DMS 273 (cell line): ENCODE data around the gene KCTD10.
A peak's percentile ranks its signal among the peaks of the same experiment; 100 is the strongest.

Source experiments
- DNase-seq: peaks from one replicate; lab custom pipeline; 2025; ENCODE audit not compliant: unreplicated experiment; lab: John Stamatoyannopoulos, UW

The KCTD10 gene, protein sequence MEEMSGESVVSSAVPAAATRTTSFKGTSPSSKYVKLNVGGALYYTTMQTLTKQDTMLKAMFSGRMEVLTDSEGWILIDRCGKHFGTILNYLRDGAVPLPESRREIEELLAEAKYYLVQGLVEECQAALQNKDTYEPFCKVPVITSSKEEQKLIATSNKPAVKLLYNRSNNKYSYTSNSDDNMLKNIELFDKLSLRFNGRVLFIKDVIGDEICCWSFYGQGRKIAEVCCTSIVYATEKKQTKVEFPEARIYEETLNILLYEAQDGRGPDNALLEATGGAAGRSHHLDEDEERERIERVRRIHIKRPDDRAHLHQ

GRCh38 chr12:109477185-109477962 is at the start of gene KCTD10, which contains the start of gene UBE3B:
Gene KCTD10 (minus strand): TSS chr12:109477300. CDS start chr12:109477262, 38 bp downstream.
Gene UBE3B (plus strand): TSS chr12:109477634. CDS start chr12:109483552, 5,918 bp downstream.
- peak; percentile 94 for DNase-seq

DNA sequence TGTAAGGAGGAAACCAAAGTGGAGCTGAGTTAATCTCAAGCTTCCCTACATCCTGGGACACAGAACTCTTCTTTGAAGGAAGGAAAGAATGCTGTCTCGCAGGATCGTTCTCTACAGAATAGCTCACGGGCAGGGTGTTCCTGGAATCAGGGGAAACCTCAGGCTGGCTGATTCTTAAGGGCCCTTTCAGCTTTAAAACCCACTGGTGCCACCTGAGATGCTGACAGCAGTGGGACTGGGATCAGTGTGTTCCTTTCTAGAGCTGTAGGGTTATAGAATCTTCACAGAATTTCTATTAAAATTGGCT is 48.1 kb upstream of the KCTD10 start:
- no peak for DNase-seq

DNA sequence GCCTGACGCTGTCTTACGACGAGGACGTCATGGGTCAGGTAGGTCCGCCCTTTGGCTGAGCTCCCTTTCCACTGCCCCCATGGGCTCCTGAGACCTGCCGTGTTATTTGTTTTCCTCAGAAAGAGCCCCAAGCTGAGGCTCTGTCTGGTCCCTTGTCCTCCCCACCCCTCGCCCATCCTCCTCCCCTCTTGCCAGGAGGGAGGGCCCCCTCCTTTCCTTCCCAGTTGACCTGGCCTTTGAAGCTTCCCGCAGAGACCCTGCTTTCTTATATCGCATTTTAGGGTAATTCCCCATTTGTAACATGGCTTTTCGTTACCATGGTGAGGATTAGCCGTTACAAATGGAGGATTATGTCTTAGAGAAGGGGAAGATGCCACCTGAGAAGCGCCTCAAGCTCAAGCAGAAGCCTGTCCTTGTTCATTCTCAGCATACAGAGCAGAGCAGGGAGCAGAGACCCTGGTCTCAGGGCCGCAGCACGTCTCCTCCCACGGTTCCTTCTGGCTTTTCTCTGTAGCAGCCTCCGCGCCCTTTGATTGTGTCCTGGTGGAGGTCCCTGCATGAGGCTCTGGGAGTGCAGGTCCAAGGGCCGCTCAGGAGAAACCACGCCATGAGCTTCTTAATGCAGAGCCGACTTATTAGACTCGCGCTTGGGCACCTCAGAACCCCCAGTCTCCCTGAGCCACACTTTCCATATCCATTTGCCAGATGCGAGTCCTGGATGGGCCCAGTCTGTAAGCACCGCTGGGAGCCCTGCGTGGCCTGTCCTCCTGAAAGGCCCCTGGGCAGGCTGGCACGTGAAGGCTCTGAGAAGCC is 47.6 kb upstream of the KCTD10 start:
- no peak for DNase-seq

GRCh38 chr12:109523504-109523903 is 46.4 kb upstream of the KCTD10 start:
- no peak for DNase-seq

DNA sequence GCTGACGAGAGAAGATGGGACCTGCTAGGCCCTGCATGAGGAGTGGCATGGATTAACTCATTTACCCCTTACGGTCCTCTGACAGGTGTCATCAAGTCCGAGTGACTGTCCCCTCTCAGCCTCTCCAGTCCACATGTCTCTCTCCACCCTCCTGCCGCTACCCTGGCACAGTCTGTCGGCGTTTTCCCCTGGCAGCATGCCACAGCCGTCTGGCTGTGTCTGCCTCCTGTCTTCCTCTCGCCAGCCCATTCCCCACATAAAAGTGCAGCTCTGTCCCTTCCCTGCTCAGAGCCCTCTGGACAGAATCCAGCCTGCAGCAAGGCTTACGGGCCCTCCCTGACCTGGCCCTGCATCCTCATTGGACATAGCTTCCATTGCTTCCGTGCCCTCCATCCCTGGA is 46.0 kb upstream of the KCTD10 start:
- DNase-seq, result peak; percentile 86

DNA sequence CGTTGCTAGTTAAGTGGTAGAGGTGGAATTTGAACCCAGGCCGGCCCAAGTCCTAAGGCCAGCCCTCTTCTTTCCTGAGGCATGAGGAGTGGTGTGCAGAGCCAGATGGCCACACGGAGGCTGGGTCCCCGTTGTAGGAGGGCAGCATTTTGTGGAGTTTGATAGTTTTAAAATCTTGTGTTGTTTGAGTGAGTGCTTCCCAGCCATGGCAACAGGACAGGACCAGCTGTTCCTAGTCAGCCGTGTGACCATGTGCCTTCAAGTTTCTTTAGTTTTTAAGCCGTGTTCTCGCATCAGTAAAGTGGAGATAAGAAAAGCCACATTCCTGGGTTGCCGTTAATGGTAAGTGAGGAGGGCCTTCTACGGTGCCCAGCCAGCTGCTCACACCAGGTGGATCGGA is 44.7 kb upstream of the KCTD10 start:
- peak; percentile 67 for DNase-seq

- DNase-seq, result no peak
Measured at GRCh38 chr12:109519787-109520186, 42.7 kb upstream of the KCTD10 start.

DNA sequence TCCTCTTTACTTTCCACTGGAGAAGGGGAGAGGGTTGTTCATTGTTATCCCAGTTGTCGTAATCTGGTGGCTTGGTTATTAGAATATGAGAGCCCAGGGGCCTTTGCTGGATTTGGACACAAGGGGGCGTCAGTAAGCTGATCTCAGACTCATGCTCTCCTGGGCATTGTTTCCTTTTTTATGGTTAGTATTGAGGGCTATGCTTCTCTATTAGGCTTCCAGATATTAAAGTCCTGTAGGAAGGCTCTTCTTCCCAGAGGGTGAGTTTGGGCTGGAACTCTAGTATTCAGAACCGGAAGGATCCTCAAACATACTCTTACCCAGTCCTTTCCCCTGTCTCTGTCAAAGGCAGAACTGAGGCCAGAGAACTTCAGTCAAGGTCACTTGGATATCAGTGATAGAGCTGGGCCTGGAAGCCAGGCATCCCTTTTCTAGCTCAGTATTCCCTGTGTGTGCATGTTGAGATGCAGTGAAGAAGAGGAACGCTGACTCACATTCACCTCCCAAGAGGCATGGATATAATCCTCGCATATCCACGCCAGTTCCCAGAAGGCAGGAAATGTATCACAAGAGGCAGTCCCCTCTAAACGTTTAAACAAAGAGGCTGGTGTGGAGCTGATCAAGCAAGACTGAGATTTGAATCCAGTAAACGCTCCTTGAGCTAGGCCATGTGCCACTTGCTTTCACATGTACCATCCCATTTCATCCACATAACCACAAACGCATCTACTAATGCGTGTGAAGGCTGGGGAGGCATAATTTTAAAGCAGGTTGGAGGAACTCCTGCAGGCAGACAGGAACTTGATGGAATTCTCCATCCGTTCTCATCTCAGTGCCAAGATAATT is 41.9 kb upstream of the KCTD10 start:
- peak; percentile 76 for DNase-seq

DNA sequence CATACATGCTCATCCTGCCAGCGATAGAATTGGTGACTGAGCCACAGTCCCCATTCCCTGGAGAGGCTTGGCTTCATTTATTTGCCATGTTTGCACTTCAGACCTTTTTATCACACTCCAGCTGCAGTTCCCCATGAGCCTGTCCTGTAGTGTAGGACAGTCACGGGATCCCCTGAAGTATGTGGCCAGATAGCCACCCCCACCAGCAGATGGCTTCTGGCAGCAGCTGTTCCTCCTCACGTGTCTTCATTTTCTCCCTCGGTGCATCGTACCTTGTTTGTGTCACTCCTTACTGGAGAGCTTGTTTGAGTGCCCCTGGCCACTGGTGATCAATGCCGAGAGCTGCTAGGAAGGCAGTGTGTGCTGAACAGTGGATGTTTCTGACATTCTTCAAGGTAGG is 40.5 kb upstream of the KCTD10 start:
- DNase-seq, result peak; percentile 53

- no peak for DNase-seq
Measured at GRCh38 chr12:109513977-109514376, 36.9 kb upstream of the KCTD10 start.

- DNase-seq, result peak; percentile 9
Measured at GRCh38 chr12:109513051-109513450, 36.0 kb upstream of the KCTD10 start.

- no peak for DNase-seq
Measured at GRCh38 chr12:109512608-109513007, 35.5 kb upstream of the KCTD10 start.

- no peak for DNase-seq
Measured at GRCh38 chr12:109510196-109510595, 33.1 kb upstream of the KCTD10 start.

DNA sequence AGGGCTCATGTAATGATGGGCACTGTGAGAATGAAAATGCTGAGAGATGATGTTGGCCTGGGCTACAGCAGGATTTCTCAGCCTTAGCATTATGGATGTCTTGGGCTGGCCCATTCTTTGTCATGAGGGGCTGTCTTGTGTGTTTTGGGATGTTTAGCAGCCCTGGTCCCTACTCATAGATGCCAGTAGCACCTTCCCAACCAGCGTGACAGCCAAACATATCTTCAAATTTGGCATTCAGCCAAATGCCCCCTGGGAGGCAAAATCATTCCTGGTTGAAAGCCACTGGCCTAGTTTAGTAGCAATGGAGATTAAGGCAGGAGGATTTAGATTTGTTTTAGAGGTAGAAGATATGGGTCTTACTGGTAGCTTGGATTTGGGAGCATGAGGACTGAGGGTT is 27.0 kb upstream of the KCTD10 start:
- DNase-seq, result no peak

GRCh38 chr12:109503611-109504010 is 26.5 kb upstream of the KCTD10 start:
- no peak for DNase-seq

GRCh38 chr12:109502332-109502731 is 25.2 kb upstream of the KCTD10 start:
- DNase-seq, result no peak

- DNase-seq, result no peak
Measured at GRCh38 chr12:109501299-109501698, 24.2 kb upstream of the KCTD10 start.

DNA sequence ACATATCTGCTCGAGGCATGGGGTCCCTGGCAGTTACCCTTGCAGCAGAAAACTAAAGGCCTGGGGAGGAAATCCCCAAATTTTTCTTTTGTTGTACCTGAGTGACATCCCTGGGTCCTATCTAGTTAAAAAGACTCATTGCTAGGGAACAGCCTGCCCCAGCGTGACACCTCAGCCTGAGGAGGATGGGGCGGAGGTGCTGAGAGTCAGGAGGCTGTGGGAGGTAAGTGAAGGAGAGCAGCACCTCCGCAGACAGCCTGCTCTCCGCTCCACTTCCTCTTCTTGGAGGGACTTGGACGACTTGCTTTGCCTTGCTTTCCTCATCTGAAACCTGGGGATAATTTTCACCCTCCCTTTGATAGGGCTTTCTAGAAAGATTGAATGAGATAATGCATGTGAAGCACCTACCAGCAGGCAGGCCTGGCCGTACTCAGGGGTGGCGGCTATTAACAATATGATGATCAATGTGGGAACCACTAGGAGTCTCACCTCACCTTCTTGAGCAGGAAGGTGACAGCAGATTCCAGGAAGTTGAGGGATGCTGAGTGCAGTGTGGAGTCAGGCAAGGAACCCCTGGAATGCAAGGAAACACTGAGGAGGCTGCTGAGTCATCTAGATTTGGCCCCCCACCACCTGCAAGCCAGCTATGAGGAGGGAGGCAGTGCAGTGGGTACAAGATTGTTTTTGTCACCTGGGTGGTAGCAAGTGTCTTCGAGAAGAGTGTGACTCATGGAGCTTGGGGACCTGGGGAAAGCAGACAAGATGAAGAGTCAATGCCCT is 23.5 kb upstream of the KCTD10 start:
- no peak for DNase-seq

DNA sequence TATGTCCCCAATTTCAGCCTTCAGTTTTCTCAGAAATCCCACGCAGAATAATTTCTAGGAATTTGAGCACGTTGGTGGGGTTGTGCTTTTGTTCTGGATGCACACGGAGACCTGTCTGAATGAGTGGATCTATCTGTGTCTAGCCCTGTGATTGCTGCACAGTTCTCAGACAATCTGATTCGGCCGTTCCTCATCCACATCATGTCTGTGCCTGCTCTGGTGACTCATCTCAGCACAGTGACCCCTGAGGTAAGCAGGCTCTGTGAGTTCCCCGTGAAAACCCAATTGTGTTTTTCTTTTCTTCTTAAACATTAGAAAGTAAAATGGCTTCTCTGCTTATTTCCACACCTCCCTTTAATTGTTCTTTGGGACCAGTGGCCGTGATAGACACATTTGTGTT is 20.6 kb upstream of the KCTD10 start:
- DNase-seq, result no peak

DNA sequence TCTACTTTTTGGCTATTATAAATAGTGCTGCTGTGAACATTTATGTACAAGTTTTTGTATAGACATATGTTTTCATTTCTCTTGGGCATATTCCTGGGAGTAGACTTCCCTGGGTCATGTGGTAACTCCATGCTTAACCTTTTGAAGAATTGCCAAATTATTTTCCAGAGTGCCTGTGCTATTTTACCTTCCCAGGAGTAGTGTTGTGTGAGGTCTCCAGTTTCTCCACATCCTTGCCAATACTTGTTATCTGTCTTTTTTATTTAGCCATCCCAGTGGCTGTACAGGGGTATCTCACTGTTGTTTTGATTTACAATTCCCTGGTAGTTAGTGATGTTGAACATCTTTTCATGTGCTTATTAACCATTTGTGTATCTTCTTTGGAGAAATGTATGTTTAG is 19.2 kb upstream of the KCTD10 start:
- no peak for DNase-seq
